Chondrocyte (in vitro differentiated cells): Measurements from ENCODE around the gene FA2H. TPM values are rescaled to one million over a fixed set of nuclear protein-coding genes. Genes with fewer than 3 reads are reported as not detected.

ENCODE experiments used
- DNase-seq: peaks from one replicate; pipeline ENCODE4 v3.0.0; 2021; ENCODE audit warnings: mixed read lengths, low spot score
- H3K27ac Mint-ChIP-seq: one replicate; pipeline ENCODE4 v1.8.0; 2021; ENCODE audit warnings: mild to moderate bottlenecking, moderate library complexity, mixed read lengths; ENCODE audit not compliant: unreplicated experiment
- H3K27me3 Mint-ChIP-seq: 2 replicates; pipeline ENCODE4 v1.8.0; 2021; ENCODE audit warnings: low read depth, mixed read lengths
- H3K36me3 Mint-ChIP-seq: 2 replicates; pipeline ENCODE4 v1.8.0; 2021; ENCODE audit warnings: low read depth, mixed read lengths
- H3K4me1 Mint-ChIP-seq: 2 replicates; pipeline ENCODE4 v1.8.0; 2021; ENCODE audit warnings: low read depth, mild to moderate bottlenecking, mixed read lengths
- H3K4me3 Mint-ChIP-seq: one replicate; pipeline ENCODE4 v1.8.0; 2021; ENCODE audit warnings: mild to moderate bottlenecking, moderate library complexity, mixed read lengths; ENCODE audit not compliant: unreplicated experiment
- H3K9me3 Mint-ChIP-seq: 2 replicates; pipeline ENCODE4 v1.8.0; 2021; ENCODE audit warnings: low read depth, mixed read lengths
- total RNA-seq: library from RNA; stranded (reverse); gene quantifications from 3 replicates; pipeline ENCODE4 v1.2.1, GENCODE V29; 2021
- TF ChIP-seq, protein P1 (sequence below): fragments of 200-600 bp; sonication (generic); IDR thresholded peaks from 2 replicates; pipeline ENCODE4 v1.5.0; 2021; ENCODE audit warnings: antibody characterized with exemption, mild to moderate bottlenecking, moderate library complexity

The FA2H gene
- total RNA-seq, 1 donor from 2014 or later = not detected

DNA sequence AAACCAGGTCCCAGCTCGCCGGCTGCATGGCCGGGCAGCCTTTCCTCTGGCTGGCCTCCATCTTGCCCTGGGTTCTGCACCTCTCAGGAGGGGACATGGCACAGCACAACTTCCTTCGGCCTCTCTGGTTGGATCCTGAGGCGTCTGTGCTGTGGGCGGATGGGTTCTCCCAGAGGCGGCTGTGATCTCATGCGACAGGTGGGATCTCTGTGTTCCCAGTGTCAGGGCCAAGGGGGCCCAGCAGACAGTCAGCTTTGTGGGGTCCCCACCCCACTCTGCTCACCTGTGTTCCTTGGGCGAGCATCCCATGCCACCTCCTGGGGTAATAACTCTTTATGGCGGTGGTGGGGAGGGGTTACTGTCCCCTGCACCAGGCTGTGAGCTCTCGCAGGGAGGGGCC is 35.8 kb downstream of the FA2H start:
- Mint-ChIP-seq H3K4me3 (no peak overlapping the region), H3K9me3 (no peaks in the 10 kb centered on the region), H3K27me3 (no peaks in the 10 kb centered on the region), H3K27ac (no peak overlapping the region), H3K36me3 (no peaks in the 10 kb centered on the region), H3K4me1 (peaks cover 35% of the 10 kb centered on the region)
- TF ChIP-seq, protein P1, sequence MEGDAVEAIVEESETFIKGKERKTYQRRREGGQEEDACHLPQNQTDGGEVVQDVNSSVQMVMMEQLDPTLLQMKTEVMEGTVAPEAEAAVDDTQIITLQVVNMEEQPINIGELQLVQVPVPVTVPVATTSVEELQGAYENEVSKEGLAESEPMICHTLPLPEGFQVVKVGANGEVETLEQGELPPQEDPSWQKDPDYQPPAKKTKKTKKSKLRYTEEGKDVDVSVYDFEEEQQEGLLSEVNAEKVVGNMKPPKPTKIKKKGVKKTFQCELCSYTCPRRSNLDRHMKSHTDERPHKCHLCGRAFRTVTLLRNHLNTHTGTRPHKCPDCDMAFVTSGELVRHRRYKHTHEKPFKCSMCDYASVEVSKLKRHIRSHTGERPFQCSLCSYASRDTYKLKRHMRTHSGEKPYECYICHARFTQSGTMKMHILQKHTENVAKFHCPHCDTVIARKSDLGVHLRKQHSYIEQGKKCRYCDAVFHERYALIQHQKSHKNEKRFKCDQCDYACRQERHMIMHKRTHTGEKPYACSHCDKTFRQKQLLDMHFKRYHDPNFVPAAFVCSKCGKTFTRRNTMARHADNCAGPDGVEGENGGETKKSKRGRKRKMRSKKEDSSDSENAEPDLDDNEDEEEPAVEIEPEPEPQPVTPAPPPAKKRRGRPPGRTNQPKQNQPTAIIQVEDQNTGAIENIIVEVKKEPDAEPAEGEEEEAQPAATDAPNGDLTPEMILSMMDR = no peak
- DNase-seq = peak; percentile 78

- H3K27ac Mint-ChIP-seq = peak overlapping the region; percentile 41
- peak; percentile 80 for DNase-seq
Observed at GRCh38 chr16:74738113-74738541, 36.5 kb downstream of the FA2H start.

GRCh38 chr16:74737521-74737920 is 37.1 kb downstream of the FA2H start:
- peak; percentile 57 for DNase-seq
- H3K4me1 Mint-ChIP-seq = peaks cover 27% of the 10 kb centered on the region
- no peaks in the 10 kb centered on the region for H3K36me3 Mint-ChIP-seq
- no peak overlapping the region for H3K27ac Mint-ChIP-seq
- H3K9me3 Mint-ChIP-seq = no peaks in the 10 kb centered on the region
- H3K27me3 Mint-ChIP-seq = no peaks in the 10 kb centered on the region
- TF ChIP-seq, protein P1 = no peak
- no peak overlapping the region for H3K4me3 Mint-ChIP-seq

More at GRCh38 chr16:74738113-74738541, 36.5 kb downstream of the FA2H start:
- TF ChIP-seq, protein P1 = no peak
- Mint-ChIP-seq H3K9me3 (no peaks in the 10 kb centered on the region), H3K36me3 (no peaks in the 10 kb centered on the region), H3K27me3 (no peaks in the 10 kb centered on the region), H3K4me3 (no peak overlapping the region), H3K4me1 (peaks cover 30% of the 10 kb centered on the region)

DNA sequence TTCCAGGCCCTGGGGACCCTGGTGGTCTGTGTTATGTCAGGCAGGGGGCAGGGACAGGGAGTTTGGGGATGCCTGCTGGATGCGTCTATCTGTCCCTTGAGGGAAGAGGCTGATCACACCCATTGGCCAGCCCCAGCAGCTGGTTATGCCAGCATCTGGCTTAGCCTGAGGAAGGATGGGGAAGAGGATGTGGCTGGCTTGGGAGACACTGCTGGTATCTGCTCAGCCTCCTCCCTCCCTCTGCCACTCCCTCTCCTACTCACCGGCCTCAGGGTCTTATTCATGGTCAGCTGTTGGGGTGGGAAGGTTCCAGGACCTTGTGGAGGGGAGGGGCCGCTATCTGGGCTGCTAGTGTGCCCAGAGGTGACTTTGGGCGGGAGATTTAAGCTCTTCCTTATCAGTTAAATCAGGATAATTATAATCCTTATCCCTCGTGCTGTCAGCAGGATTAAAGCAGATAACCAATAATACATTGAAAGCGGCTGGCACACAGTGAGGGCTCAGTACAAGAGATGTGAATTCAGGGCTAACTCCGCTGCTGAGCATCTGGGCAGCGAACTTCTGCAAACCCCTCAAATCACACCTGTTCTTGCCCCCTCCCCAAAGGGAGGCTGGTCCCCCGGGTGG is 38.0 kb downstream of the FA2H start:
- H3K27ac Mint-ChIP-seq = no peak overlapping the region
- peaks cover 22% of the 10 kb centered on the region for H3K4me1 Mint-ChIP-seq
- no peaks in the 10 kb centered on the region for H3K9me3 Mint-ChIP-seq
- peak; percentile 48 for DNase-seq
- TF ChIP-seq, protein P1 = no peak
- no peak overlapping the region for H3K4me3 Mint-ChIP-seq
- H3K36me3 Mint-ChIP-seq = no peaks in the 10 kb centered on the region
- H3K27me3 Mint-ChIP-seq = no peaks in the 10 kb centered on the region

DNA sequence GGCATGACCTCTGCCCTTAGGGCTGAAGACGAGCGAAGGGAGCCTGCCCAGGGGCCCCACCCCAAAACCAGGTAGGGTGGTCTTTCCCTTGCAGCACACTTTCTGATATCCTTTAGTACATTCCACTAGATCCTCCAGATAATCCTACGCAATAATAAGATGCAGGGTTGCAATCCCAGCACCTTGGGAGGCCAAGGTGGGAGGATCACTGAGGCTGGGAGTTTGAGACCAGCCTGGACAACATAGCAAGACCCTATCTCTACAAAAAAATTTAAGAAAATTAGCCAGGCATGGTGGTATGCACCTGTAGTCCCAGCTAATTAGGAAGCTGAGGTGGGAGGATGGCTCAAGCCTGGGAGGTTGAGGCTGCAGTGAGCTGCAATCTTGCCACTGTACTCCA is 39.1 kb downstream of the FA2H start:
- Mint-ChIP-seq H3K4me3 (no peak overlapping the region), H3K36me3 (no peaks in the 10 kb centered on the region), H3K9me3 (no peaks in the 10 kb centered on the region), H3K27ac (no peak overlapping the region), H3K4me1 (peaks cover 22% of the 10 kb centered on the region), H3K27me3 (no peaks in the 10 kb centered on the region)
- DNase-seq = no peak
- TF ChIP-seq, protein P1 = no peak
